ENCODE measurements around the gene TMEM94.

DNA sequence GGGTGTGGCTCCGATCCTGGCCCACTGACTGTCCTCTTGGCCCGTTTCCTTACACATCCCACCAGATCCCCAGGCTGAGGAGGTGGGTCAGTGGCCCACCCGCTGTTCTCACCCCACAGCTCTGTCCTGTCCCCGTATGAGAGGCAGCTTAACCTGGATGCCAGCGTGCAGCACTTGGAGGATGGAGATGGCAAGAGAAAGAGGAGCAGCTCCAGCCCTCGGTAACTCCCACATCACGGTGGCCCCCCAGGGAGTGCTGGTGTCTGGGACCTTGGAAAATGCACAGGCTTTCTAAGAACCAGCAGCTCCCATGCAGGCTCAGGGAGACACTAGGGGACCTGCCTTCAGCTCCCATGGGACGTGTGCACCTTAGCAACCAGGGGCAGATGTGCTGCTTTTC is 64.9 kb downstream of the TMEM94 start:
- TF ChIP-seq, protein P1, sequence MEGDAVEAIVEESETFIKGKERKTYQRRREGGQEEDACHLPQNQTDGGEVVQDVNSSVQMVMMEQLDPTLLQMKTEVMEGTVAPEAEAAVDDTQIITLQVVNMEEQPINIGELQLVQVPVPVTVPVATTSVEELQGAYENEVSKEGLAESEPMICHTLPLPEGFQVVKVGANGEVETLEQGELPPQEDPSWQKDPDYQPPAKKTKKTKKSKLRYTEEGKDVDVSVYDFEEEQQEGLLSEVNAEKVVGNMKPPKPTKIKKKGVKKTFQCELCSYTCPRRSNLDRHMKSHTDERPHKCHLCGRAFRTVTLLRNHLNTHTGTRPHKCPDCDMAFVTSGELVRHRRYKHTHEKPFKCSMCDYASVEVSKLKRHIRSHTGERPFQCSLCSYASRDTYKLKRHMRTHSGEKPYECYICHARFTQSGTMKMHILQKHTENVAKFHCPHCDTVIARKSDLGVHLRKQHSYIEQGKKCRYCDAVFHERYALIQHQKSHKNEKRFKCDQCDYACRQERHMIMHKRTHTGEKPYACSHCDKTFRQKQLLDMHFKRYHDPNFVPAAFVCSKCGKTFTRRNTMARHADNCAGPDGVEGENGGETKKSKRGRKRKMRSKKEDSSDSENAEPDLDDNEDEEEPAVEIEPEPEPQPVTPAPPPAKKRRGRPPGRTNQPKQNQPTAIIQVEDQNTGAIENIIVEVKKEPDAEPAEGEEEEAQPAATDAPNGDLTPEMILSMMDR (IDR thresholded peaks at IDR 0.05; ENCODE audit: low read length) = no peak
- TF ChIP-seq EZH2 (IDR thresholded peaks at IDR 0.05; ENCODE audit: borderline replicate concordance, low read length) = no peak

Measured in OCI-LY1 (cell line).